ENCODE results near the gene IRAK1. TPM values are rescaled to one million over a fixed set of nuclear protein-coding genes. Genes with fewer than 3 reads are reported as not detected.
A peak's percentile ranks its signal among the peaks of the same experiment; 100 is the strongest.

The IRAK1 gene
- total and polyA plus RNA-seq, 2 of the 8 experiments (the other 6 are each of a cell fraction or from before 2014, with no cell fraction given), result 26.6 to 41.7 TPM

GRCh38 chrX:153968754-153969124 lies 51.0 kb downstream of the IRAK1 start:
- peak overlapping the region; percentile 66 to 85 for H3K4me2 ChIP-seq (ENCODE audit: insufficient read depth in 1 of 2, low read depth in 2 of 2, low read length in 2 of 2)
- H3K27me3 ChIP-seq (replicated peaks in 1 of 4; ENCODE audit: control insufficient read depth in 3 of 4, extremely low read depth in 1 of 4, insufficient read depth in 3 of 4, low read length in 3 of 4), result no peaks in the 10 kb centered on the region
- no peak overlapping the region for H2AFZ ChIP-seq (ENCODE audit: low read length)
- H4K5ac ChIP-seq (ENCODE audit: insufficient read length, low read depth, low read length), result no peak overlapping the region
- H3K4me1 ChIP-seq (replicated peaks in 1 of 4; ENCODE audit: control insufficient read depth in 3 of 4, insufficient read depth in 4 of 4, low read length in 3 of 4), result peaks cover 4 to 23% (median 15%) of the 10 kb centered on the region in 4 experiments
- H3K4me3 ChIP-seq (ENCODE audit: extremely low read depth in 1 of 4, insufficient read depth in 2 of 4, low read depth in 3 of 4, low read length in 4 of 4), result peak overlapping the region; percentile 64 to 99 (median 82); a peak in 7 of 8 replicates
- H2AK5ac ChIP-seq (ENCODE audit: low read depth, low read length), result no peak overlapping the region
- POLR2A ChIA-PET (ENCODE audit: partially characterized antibody), result interaction anchor here (1.0 to 4.0 kb wide), 12 partner anchors 11 to 191 kb away, joined by 3 to 26 read pairs (median 4); partner anchors contain the start of genes ARHGAP4 and RENBP
- H2BK20ac ChIP-seq (ENCODE audit: low read length), result no peak overlapping the region
- no peak overlapping the region for H3K23ac ChIP-seq (ENCODE audit: insufficient read length)
- no peaks in the 10 kb centered on the region for H3K9me3 ChIP-seq (ENCODE audit: insufficient read depth in 2 of 2, low read depth in 1 of 2, low read length in 1 of 2)
- no peak overlapping the region for H4K8ac ChIP-seq (ENCODE audit: extremely low read depth, insufficient read depth, low read length)
- H3K79me2 ChIP-seq (ENCODE audit: control insufficient read depth in 1 of 2, insufficient read depth in 2 of 2, low read length in 2 of 2), result peaks cover 44 to 70% of the 10 kb centered on the region in 2 experiments
- no peak for DNase-seq (ENCODE audit: low read depth in 1 of 2, low spot score in 2 of 2)
- no peak overlapping the region for H3K27ac ChIP-seq (ENCODE audit: low read depth, low read length)
- H3K4ac ChIP-seq (replicated peaks; ENCODE audit: insufficient read length, low read depth, low read length), result no peak overlapping the region
- H2BK15ac ChIP-seq (ENCODE audit: low read length), result no peak overlapping the region
- no peak for FAIRE-seq
- H3K56ac ChIP-seq (replicated peaks; ENCODE audit: insufficient read length, low read depth, low read length), result no peak overlapping the region
- H4K91ac ChIP-seq (replicated peaks; ENCODE audit: insufficient read length, low read length), result no peak overlapping the region
- H4K20me1 ChIP-seq (replicated peaks in 1 of 2; ENCODE audit: control insufficient read depth in 1 of 2, insufficient read depth in 2 of 2, low read length in 2 of 2), result peaks cover 18 to 29% of the 10 kb centered on the region in 2 experiments
- H3K18ac ChIP-seq (ENCODE audit: extremely low read depth, low read length), result no peak overlapping the region
- no peak overlapping the region for H3K14ac ChIP-seq (ENCODE audit: insufficient read length)
- H3K23me2 ChIP-seq (ENCODE audit: low read depth, low read length), result peaks cover 8% of the 10 kb centered on the region; the same call in 1 of the 2 replicates
- CTCF ChIA-PET (ENCODE audit: partially characterized antibody), result interaction anchor here (1.1 to 11.2 kb wide), 4 partner anchors 21 to 90 kb away, joined by 4 to 102 read pairs (median 5); partner anchors contain the start of gene RENBP
- no peak overlapping the region for H2BK5ac ChIP-seq (ENCODE audit: low read depth, low read length)
- no peak overlapping the region for H2BK12ac ChIP-seq (ENCODE audit: low read depth, low read length)
- H3K36me3 ChIP-seq (ENCODE audit: control insufficient read depth in 2 of 4, insufficient read depth in 4 of 4, low read length in 3 of 4), result 0 out of 8 replicates have a peak, but pooled peaks cover 0 to under 1% (median 0%) of the 10 kb centered on the region in 4 experiments
- no peaks in the 10 kb centered on the region; the same call in 1 of the 2 replicates for H3K79me1 ChIP-seq (ENCODE audit: low read depth, low read length)
- 29% methylated on average over 12 of the region's 12 CpGs; no CpG with 5 or more reads in 1 of the 2 experiments for WGBS, 2 experiments (ENCODE audit: extremely low coverage in 1 of 2, insufficient coverage in 1 of 2, insufficient read length in 1 of 2, insufficient replicate concordance in 2 of 2, low coverage in 1 of 2, low lambda C conversion rate in 2 of 2, missing lambda C conversion rate in 1 of 2)
- H3K9ac ChIP-seq (replicated peaks in 1 of 4; ENCODE audit: extremely low read depth in 1 of 4, low read depth in 3 of 4, low read length in 3 of 4), result no peak overlapping the region
- no peak overlapping the region for H2BK120ac ChIP-seq (replicated peaks; ENCODE audit: low read depth, low read length)
- TF ChIP-seq BCL11A (IDR thresholded peaks at IDR 0.05; ENCODE audit: low read depth in 2 of 2, low read length in 2 of 2) (no peak), YY1 (IDR thresholded peaks at IDR 0.05; ENCODE audit: low read depth, low read length) (no peak), MAX (IDR thresholded peaks at IDR 0.05) (no peak), NRF1 (IDR thresholded peaks at IDR 0.05; ENCODE audit: low read depth, low read length) (no peak), NANOG (IDR thresholded peaks at IDR 0.05; ENCODE audit: insufficient read depth, low read depth, low read length, poor library complexity, severe bottlenecking) (no peak), CBX5 (IDR thresholded peaks at IDR 0.05; ENCODE audit: low read depth, low read length) (no peak), POLR2AphosphoS5 (IDR thresholded peaks at IDR 0.05; ENCODE audit: low read depth, low read length) (no peak), TCF12 (IDR thresholded peaks at IDR 0.05; ENCODE audit: low read depth, low read length) (no peak), USF2 (IDR thresholded peaks at IDR 0.05; ENCODE audit: low read length) (no peak), SUZ12 (IDR thresholded peaks at IDR 0.05; ENCODE audit: low read length) (no peak), RBBP5 (IDR thresholded peaks at IDR 0.05; ENCODE audit: borderline replicate concordance, low read depth, low read length) (no peak), EGR1 (IDR thresholded peaks at IDR 0.05; ENCODE audit: borderline replicate concordance, low read depth, low read length) (no peak), SIRT6 (IDR thresholded peaks at IDR 0.05; ENCODE audit: low read length) (no peak)
